Transverse colon (tissue), 3 donors: ENCODE data around the gene UNC5C.

ENCODE experiments used
- CTCF ChIP-seq, 5 experiments: fragments of 200-600 bp in 3 of 5; fragments of 450-650 bp in 2 of 5; sonication (generic) in 3 of 5; IDR thresholded peaks; 1 replicate in 2 of 5; 2 replicates in 3 of 5; pipeline ENCODE4 v1.5.1; 2016 to 2017; ENCODE audit warnings: antibody characterized with exemption in 5 of 5, inconsistent platforms in 3 of 5, mild to moderate bottlenecking in 2 of 5, moderate library complexity in 1 of 5
- EP300 ChIP-seq: sonication (generic); formaldehyde crosslinking; IDR thresholded peaks from one replicate; pipeline ENCODE4 v1.6.1; 2017; ENCODE audit warnings: antibody characterized with exemption, low read depth

GRCh38 chr4:95409127-95409526, 139.6 kb downstream of the UNC5C start:
- no peak for TF ChIP-seq CTCF (IDR thresholded peaks at IDR 0.05)
- no peak for TF ChIP-seq EP300
